HAP-1 (cell line): ENCODE results near the gene OTUD5.
"Not testable (repeated sequence)": the region's sequence is repeated elsewhere in the genome, so short reads cannot be mapped to it uniquely, and the experiment has no call there.

Experiments
- DNase-seq, 2 experiments: peaks; one replicate each; pipeline ENCODE4 v3.0.0-alpha.2; 2016 to 2020; ENCODE audit warnings: low spot score in 2 of 2
- H3K27me3 ChIP-seq: fragments of 250-450 bp; sonication (Bioruptor Pico); 2 replicates; pipeline ENCODE4 v1.5.1; 2020; ENCODE audit warnings: low read depth, mild to moderate bottlenecking, moderate library complexity
- H3K36me3 ChIP-seq: fragments of 250-450 bp; sonication (Bioruptor Pico); replicated peaks from 2 replicates; pipeline ENCODE4 v1.5.1; 2020; ENCODE audit warnings: mild to moderate bottlenecking
- H3K4me1 ChIP-seq: fragments of 250-450 bp; sonication (Bioruptor Pico); 2 replicates; pipeline ENCODE4 v1.5.1; 2020; ENCODE audit warnings: mild to moderate bottlenecking
- H3K4me3 ChIP-seq: fragments of 250-450 bp; sonication (Bioruptor Pico); 2 replicates; pipeline ENCODE4 v1.5.1; 2020; ENCODE audit warnings: mild to moderate bottlenecking, moderate library complexity
- H3K9me3 ChIP-seq: fragments of 250-450 bp; sonication (Bioruptor Pico); 2 replicates; pipeline ENCODE4 v1.5.1; 2020; ENCODE audit warnings: mild to moderate bottlenecking, moderate library complexity
- in situ Hi-C: fragments of 300-500 bp; cut with MboI; formaldehyde crosslinking; loops from 3 replicates; pipeline ENCODE4 v1.14.3; 2020; ENCODE audit warnings: low sequenced_read_pairs, inconsistent platforms, mixed read lengths

The OTUD5 gene

GRCh38 chrX:48891402-48892288, 65.8 kb downstream of the OTUD5 start:
- H3K9me3 ChIP-seq, result no peaks in the 10 kb centered on the region
- DNase-seq, result peak; percentile 85 to 96
- H3K4me1 ChIP-seq, result peaks cover 8% of the 10 kb centered on the region; the same call in 1 of the 2 replicates
- no peaks in the 10 kb centered on the region for H3K27me3 ChIP-seq
- peak overlapping the region; percentile 33 for H3K4me3 ChIP-seq
- in situ Hi-C loops, result no loop called here
- H3K36me3 ChIP-seq, result peaks cover 27% of the 10 kb centered on the region

- Histone ChIP-seq H3K4me3 (peak overlapping the region; percentile 33), H3K36me3 (peaks cover 27% of the 10 kb centered on the region), H3K9me3 (no peaks in the 10 kb centered on the region), H3K4me1 (peaks cover 8% of the 10 kb centered on the region; the same call in 1 of the 2 replicates), H3K27me3 (no peaks in the 10 kb centered on the region)
- DNase-seq, result no peak
- in situ Hi-C loops, result no loop called here
Observed at GRCh38 chrX:48890934-48891401, 66.4 kb downstream of the OTUD5 start.

DNA sequence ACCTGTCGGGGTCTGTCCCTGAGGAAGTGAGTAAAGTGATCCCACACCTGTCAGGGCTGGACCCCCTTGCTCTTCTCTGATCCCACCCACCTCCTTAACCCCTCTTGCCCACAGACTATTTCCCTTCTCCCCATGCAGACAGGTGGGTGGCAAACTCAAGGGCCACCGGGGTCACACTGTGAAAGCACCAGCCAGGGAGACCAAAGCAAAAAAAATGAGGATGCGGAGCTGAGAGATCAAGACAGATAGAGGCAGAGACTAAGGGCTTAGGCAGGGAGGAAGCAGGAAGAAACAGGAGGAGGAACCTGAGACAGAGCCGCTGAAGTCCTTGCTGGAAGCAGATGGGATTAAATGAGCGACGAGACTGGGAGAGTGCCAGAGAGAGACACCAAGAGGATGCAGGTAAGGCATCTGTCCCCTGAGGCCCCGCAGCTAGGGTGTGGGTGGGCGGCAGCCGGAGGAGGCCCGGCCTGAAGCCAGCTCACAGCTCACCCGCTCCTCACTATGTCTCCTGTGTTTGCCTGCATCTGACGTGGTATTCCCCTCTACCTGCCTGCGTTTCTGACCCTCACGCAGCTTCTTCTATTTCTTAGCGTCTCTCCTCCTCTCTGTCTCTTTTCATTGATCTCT, 67.0 kb downstream of the OTUD5 start:
- no peaks in the 10 kb centered on the region for H3K27me3 ChIP-seq
- DNase-seq, result no peak
- H3K4me1 ChIP-seq, result peaks cover 8% of the 10 kb centered on the region; the same call in 1 of the 2 replicates
- peaks cover 23% of the 10 kb centered on the region for H3K36me3 ChIP-seq
- in situ Hi-C loops, result no loop called here
- no peaks in the 10 kb centered on the region for H3K9me3 ChIP-seq
- H3K4me3 ChIP-seq, result no peak overlapping the region

GRCh38 chrX:48886586-48886985, 70.8 kb downstream of the OTUD5 start:
- DNase-seq, H3K4me1 ChIP-seq, H3K4me3 ChIP-seq, H3K27me3 ChIP-seq, in situ Hi-C loops, H3K9me3 ChIP-seq, H3K36me3 ChIP-seq: not testable (repeated sequence)

DNA sequence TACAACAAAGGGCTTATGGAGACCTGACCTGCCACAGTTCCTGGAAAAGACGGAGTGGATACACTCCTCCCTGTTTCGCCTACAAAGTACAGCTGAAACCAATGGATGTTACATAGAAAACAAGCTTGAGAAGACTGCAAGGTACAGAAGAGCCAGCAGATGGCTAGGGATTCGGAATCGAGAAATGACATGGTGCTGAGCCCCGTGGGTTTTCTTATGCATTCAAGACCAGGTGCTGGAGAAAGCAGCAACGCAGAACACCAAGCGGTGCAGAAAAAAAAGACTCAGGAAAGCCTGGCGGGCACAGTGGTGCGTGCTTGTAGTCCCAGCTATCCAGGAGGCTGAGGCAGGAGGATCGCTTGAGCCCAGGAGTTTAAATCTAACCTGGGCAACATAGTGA, 73.7 kb downstream of the OTUD5 start:
- Histone ChIP-seq H3K9me3 (no peaks in the 10 kb centered on the region), H3K36me3 (no peaks in the 10 kb centered on the region), H3K27me3 (no peaks in the 10 kb centered on the region), H3K4me1 (no peaks in the 10 kb centered on the region), H3K4me3 (no peak overlapping the region)
- DNase-seq, result no peak
- in situ Hi-C loops, result no loop called here

- H3K9me3 ChIP-seq, H3K36me3 ChIP-seq, H3K4me1 ChIP-seq, in situ Hi-C loops, DNase-seq, H3K27me3 ChIP-seq, H3K4me3 ChIP-seq: not testable (repeated sequence)
Observed at GRCh38 chrX:48876944-48877343, 80.5 kb downstream of the OTUD5 start.
